Measurements from ENCODE around the gene PLA2G12B.

DNA sequence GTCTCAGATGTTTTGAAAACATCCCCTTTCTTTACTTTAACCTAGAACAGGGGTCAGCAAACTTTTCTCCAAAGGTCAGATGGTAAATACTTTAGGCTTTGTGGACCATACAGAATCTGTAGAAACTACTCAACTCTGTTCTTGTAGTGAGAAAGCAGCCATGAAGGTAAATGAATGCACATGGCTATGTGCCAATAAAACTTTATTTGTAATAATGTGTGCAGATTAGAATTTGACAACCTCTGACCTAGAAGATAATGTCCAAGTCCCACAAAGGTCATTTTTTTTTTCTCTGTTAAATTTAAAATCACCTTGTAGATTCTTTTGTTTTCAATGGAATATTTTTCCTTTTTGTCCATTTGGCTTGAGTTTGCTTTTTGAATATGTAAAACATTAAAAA, 43.9 kb downstream of the PLA2G12B start:
- TF ChIP-seq CTCF (IDR thresholded peaks at IDR 0.05; ENCODE audit: insufficient read depth, low read length, poor library complexity, severe bottlenecking) (no peak), EZH2phosphoT487 (conservative IDR thresholded peaks at IDR 0.05; ENCODE audit: low read length) (no peak)

Data from SU-DHL-6 (cell line).